GM12878 (cell line): ENCODE data around the gene HAND1. TPM values are rescaled to one million over a fixed set of nuclear protein-coding genes. Genes with fewer than 3 reads are reported as not detected.

Experiments used
- ATF2 ChIP-seq: IDR thresholded peaks from 2 replicates; pipeline ENCODE4 v1.6.1; 2012; ENCODE audit warnings: low read length, inconsistent platforms
- ATF7 ChIP-seq: fragments of 450-650 bp; IDR thresholded peaks from 2 replicates; pipeline ENCODE4 v1.6.1; 2016; ENCODE audit warnings: low read depth, mild to moderate bottlenecking
- CEBPZ ChIP-seq: fragments of 150-350 bp; IDR thresholded peaks from 2 replicates; pipeline ENCODE4 v1.6.1; 2016; ENCODE audit warnings: low read depth, low read length
- CUX1 ChIP-seq: IDR thresholded peaks from 2 replicates; pipeline ENCODE4 v1.6.1; 2012; ENCODE audit warnings: improper control_type of control experiment, low read depth, low read length; ENCODE audit not compliant: insufficient replicate concordance
- EGR1 ChIP-seq, 2 experiments: IDR thresholded peaks; 1 replicate in 1 of 2; 2 replicates in 1 of 2; pipeline ENCODE4 v1.6.1; 2011 to 2012; ENCODE audit warnings: low read depth in 2 of 2, low read length in 2 of 2, borderline replicate concordance in 1 of 2, mild to moderate bottlenecking in 1 of 2, moderate library complexity in 1 of 2
- GABPA ChIP-seq: IDR thresholded peaks from 2 replicates; pipeline ENCODE4 v1.6.1; 2014; ENCODE audit warnings: antibody characterized with exemption, low read depth, mild to moderate bottlenecking, inconsistent platforms
- HCFC1 ChIP-seq: fragments of 150-350 bp; IDR thresholded peaks from 2 replicates; pipeline ENCODE4 v1.6.1; 2014; ENCODE audit warnings: low read length
- IKZF2 ChIP-seq, 2 experiments: fragments of 450-650 bp; IDR thresholded peaks; 2 replicates each; pipeline ENCODE4 v1.6.1; 2017; ENCODE audit warnings: mild to moderate bottlenecking in 2 of 2, moderate library complexity in 2 of 2
- KDM1A ChIP-seq: fragments of 200-600 bp; sonication (generic); IDR thresholded peaks from 2 replicates; pipeline ENCODE4 v1.6.1; 2016; ENCODE audit warnings: borderline replicate concordance
- MEF2B ChIP-seq: fragments of 450-650 bp; IDR thresholded peaks from 2 replicates; pipeline ENCODE4 v1.6.1; 2018; ENCODE audit warnings: mild to moderate bottlenecking, moderate library complexity; ENCODE audit not compliant: partially characterized antibody, poor library complexity, severe bottlenecking
- MYB ChIP-seq: fragments of 150-350 bp; IDR thresholded peaks from 2 replicates; pipeline ENCODE4 v1.6.1; 2014; ENCODE audit warnings: mild to moderate bottlenecking, low read depth, low read length, borderline replicate concordance
- NFIC ChIP-seq: IDR thresholded peaks from 2 replicates; pipeline ENCODE4 v1.6.1; 2012; ENCODE audit warnings: low read depth, mild to moderate bottlenecking, inconsistent platforms, low read length, moderate library complexity
- RAD21 ChIP-seq: IDR thresholded peaks from 2 replicates; pipeline ENCODE4 v1.6.1; 2011; ENCODE audit warnings: mild to moderate bottlenecking, low read depth, low read length, moderate library complexity; ENCODE audit not compliant: insufficient read depth
- SREBF1 ChIP-seq: IDR thresholded peaks from 2 replicates; pipeline ENCODE4 v1.6.1; 2012; ENCODE audit warnings: mild to moderate bottlenecking, low read length
- TAF1 ChIP-seq: IDR thresholded peaks from 2 replicates; pipeline ENCODE4 v1.6.1; 2011; ENCODE audit warnings: mild to moderate bottlenecking, low read depth, low read length, borderline replicate concordance
- ZNF207 ChIP-seq: fragments of 450-650 bp; IDR thresholded peaks from 2 replicates; pipeline ENCODE4 v1.6.1; 2014; ENCODE audit warnings: antibody characterized with exemption, mild to moderate bottlenecking, borderline replicate concordance
- ZNF217 ChIP-seq: fragments of 450-650 bp; IDR thresholded peaks from 2 replicates; pipeline ENCODE4 v1.6.1; 2017; ENCODE audit warnings: antibody characterized with exemption, mild to moderate bottlenecking
- ZNF274 ChIP-seq: IDR thresholded peaks from one replicate; pipeline ENCODE4 v1.8.0; 2011; ENCODE audit not compliant: insufficient read length, insufficient read depth
- polyA plus RNA-seq, 11 experiments: library from polyadenylated mRNA; depleted of rRNA in 4 of 11; unstranded in 6 of 11; stranded (reverse) in 5 of 11; fragments of >200 nt; fragmentation: Nextera tagmentation in 4 of 11; fragmentation: Illumina TruSeq in 1 of 11; extraction: Ambion mirVana in 4 of 11; extraction: Trizol in 1 of 11; gene quantifications; 1 replicate in 1 of 11; 2 replicates in 10 of 11; pipeline versions ENCODE4 v1.2.1 to v1.2.3, GENCODE V29; 2011 to 2016; ENCODE audit warnings: inconsistent platforms in 2 of 11, missing spikeins in 2 of 11, low read depth in 1 of 11
- total RNA-seq, 4 experiments: library from RNA; depleted of rRNA in 3 of 4; stranded (reverse); fragments of >200 nt in 3 of 4; fragmentation: Illumina TruSeq in 1 of 4; extraction: Trizol in 1 of 4; gene quantifications; 2 replicates each; pipeline versions ENCODE4 v1.2.1 to v1.2.3, GENCODE V29; 2013 to 2021

Gene HAND1
- total and polyA plus RNA-seq, 10 of the 15 experiments (the other 5 are each of a cell fraction or from before 2014, with no cell fraction given): 0.06 to 0.41 (median 0.27) TPM; not detected in 4

GRCh38 chr5:154445422-154446194 lies 32.4 kb downstream of the HAND1 start, which contains the start of gene SAP30L (continued):
- TF ChIP-seq CEBPZ (peak; percentile 79), RAD21 (no peak), MYB (no peak), HCFC1 (no peak), CUX1 (no peak), EGR1 (IDR thresholded peaks at IDR 0.05; ENCODE audit: borderline replicate concordance in 1 of 2, low read depth in 2 of 2, low read length in 2 of 2) (0 out of 3 replicates have a peak, but pooled peaks of 1 of the 2 experiments have one; percentile 29), ZNF217 (no peak), SREBF1 (no peak), KDM1A (no peak), GABPA (peak; percentile 87), ZNF274 (no peak), IKZF2 (IDR thresholded peaks at IDR 0.05) (0 out of 4 replicates have a peak, but pooled peaks of 1 of the 2 experiments have one; percentile 17), TAF1 (peak; percentile 64; the same call in 1 of the 2 replicates), ATF2 (no peak), ATF7 (0 out of 2 replicates have a peak, but pooled peaks have one; percentile 24), NFIC (no peak), ZNF207 (0 out of 2 replicates have a peak, but pooled peaks have one; percentile 39), MEF2B (peak; percentile 10)
